Large intestine (tissue), 3 donors: ENCODE measurements around the gene FIZ1. TPM values are rescaled to one million over a fixed set of nuclear protein-coding genes. Genes with fewer than 3 reads are reported as not detected.
"Not testable (repeated sequence)": the region's sequence is repeated elsewhere in the genome, so short reads cannot be mapped to it uniquely, and the experiment has no call there.

ENCODE experiments used
- DNase-seq, 2 donors: peaks; one replicate each; pipeline versions ENCODE4 v3.0.0 to v3.0.0-alpha.2; 2013
- H3K27ac ChIP-seq: one replicate; pipeline ENCODE4 v1.5.1; 2013; ENCODE audit warnings: low read length
- H3K27me3 ChIP-seq: 2 replicates; pipeline ENCODE4 v1.6.1; 2013; ENCODE audit warnings: low read length; ENCODE audit not compliant: control insufficient read depth, insufficient read depth
- H3K36me3 ChIP-seq: 2 replicates; pipeline ENCODE4 v1.6.1; 2013; ENCODE audit warnings: low read length; ENCODE audit not compliant: control insufficient read depth, insufficient read depth
- H3K4me1 ChIP-seq: one replicate; pipeline ENCODE4 v1.6.1; 2013; ENCODE audit warnings: low read length; ENCODE audit not compliant: control insufficient read depth, insufficient read depth
- H3K4me3 ChIP-seq: one replicate; pipeline ENCODE4 v1.5.1; 2013; ENCODE audit warnings: low read length
- H3K9me3 ChIP-seq: one replicate; pipeline ENCODE4 v1.6.1; 2013; ENCODE audit warnings: mild to moderate bottlenecking, low read depth, low read length, moderate library complexity; ENCODE audit not compliant: control insufficient read depth
- WGBS: methylation state at CpG from one replicate; pipeline ENCODE4 v1.1.5; 2013; ENCODE audit warnings: low lambda C conversion rate; ENCODE audit not compliant: insufficient coverage; 5-methylcytosine and 5-hydroxymethylcytosine counted together
- polyA plus RNA-seq: library from polyadenylated mRNA; unstranded; fragments of 120-200 nt; gene quantifications from one replicate; pipeline ENCODE4 v1.2.1, GENCODE V29; 2013

Gene FIZ1
- polyA plus RNA-seq, 1 donor = 13.9 TPM

GRCh38 chr19:55593096-55593772 is 6.1 kb downstream of the FIZ1 start:
- H3K36me3 ChIP-seq = peaks cover 34% of the 10 kb centered on the region
- DNase-seq = no peak
- no CpG with 5 or more reads among the region's 68 CpGs for WGBS

GRCh38 chr19:55592391-55593090 is 6.8 kb downstream of the FIZ1 start:
- Histone ChIP-seq H3K27ac (no peak overlapping the region), H3K36me3 (peaks cover 33% of the 10 kb centered on the region), H3K4me1 (no peaks in the 10 kb centered on the region), H3K9me3 (no peaks in the 10 kb centered on the region), H3K27me3 (no peaks in the 10 kb centered on the region), H3K4me3 (no peak overlapping the region)
- whole genome bisulfite sequencing = no CpG with 5 or more reads among the region's 73 CpGs
- DNase-seq = no peak

More at GRCh38 chr19:55593096-55593772, 6.1 kb downstream of the FIZ1 start:
- H3K27ac ChIP-seq = no peak overlapping the region
- no peaks in the 10 kb centered on the region for H3K4me1 ChIP-seq
- no peaks in the 10 kb centered on the region for H3K27me3 ChIP-seq
- H3K9me3 ChIP-seq = no peaks in the 10 kb centered on the region
- H3K4me3 ChIP-seq = no peak overlapping the region

DNA sequence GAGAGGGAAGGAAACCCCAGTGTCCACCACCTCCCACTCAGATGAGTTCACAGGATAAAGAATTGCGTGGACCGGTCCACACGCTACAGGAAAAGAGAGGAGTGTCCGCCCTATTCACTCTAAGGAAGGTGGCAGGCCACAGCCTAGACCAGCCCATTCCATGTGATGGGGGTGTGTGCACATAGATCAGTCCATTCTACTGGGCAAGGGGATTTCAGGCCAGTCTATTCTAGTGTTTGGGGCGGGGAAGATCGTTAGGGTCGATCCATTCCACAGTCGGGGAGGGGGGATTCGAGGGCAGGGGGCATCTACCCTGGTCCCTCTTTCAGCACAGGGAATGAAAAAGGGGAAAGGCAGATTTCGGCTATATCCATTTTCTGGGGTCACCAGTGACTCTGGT is 7.8 kb downstream of the FIZ1 start:
- WGBS = no CpG with 5 or more reads among the region's 10 CpGs
- peaks cover 28% of the 10 kb centered on the region for H3K36me3 ChIP-seq
- H3K4me3 ChIP-seq = no peak overlapping the region
- no peak overlapping the region for H3K27ac ChIP-seq
- H3K9me3 ChIP-seq = no peaks in the 10 kb centered on the region
- DNase-seq = no peak
- H3K4me1 ChIP-seq = peaks cover 7% of the 10 kb centered on the region
- no peaks in the 10 kb centered on the region for H3K27me3 ChIP-seq

GRCh38 chr19:55590617-55591016 is 8.7 kb downstream of the FIZ1 start:
- Histone ChIP-seq H3K4me1 (peaks cover 12% of the 10 kb centered on the region), H3K27me3 (no peaks in the 10 kb centered on the region), H3K9me3 (no peaks in the 10 kb centered on the region), H3K36me3 (peaks cover 19% of the 10 kb centered on the region), H3K27ac (no peak overlapping the region), H3K4me3 (no peak overlapping the region)
- no CpG with 5 or more reads among the region's 10 CpGs for WGBS
- no peak for DNase-seq

DNA sequence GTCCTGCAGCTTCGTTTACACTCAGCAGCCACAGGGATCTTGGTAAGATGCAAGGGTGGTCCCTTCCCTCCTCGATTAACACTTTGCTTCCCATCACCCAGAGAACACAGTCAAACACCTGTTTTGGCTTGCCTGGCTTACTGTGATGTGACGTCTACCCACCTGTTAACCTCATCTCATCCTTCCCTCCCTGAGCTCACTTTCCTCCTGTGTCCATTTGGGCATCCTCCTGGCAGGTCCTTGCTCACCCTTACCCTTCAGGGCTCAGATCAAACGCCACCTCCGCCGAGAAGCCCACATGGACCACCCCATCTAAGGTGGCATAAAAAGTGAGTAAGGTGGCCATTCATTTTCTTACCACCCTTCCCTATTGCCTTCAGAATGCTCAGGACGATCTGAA is 9.2 kb downstream of the FIZ1 start:
- Histone ChIP-seq H3K9me3 (no peaks in the 10 kb centered on the region), H3K27ac (no peak overlapping the region), H3K36me3 (peaks cover 14% of the 10 kb centered on the region), H3K4me1 (peaks cover 15% of the 10 kb centered on the region), H3K4me3 (no peak overlapping the region), H3K27me3 (no peaks in the 10 kb centered on the region)
- DNase-seq = no peak
- WGBS = no CpG with 5 or more reads among the region's 7 CpGs

DNA sequence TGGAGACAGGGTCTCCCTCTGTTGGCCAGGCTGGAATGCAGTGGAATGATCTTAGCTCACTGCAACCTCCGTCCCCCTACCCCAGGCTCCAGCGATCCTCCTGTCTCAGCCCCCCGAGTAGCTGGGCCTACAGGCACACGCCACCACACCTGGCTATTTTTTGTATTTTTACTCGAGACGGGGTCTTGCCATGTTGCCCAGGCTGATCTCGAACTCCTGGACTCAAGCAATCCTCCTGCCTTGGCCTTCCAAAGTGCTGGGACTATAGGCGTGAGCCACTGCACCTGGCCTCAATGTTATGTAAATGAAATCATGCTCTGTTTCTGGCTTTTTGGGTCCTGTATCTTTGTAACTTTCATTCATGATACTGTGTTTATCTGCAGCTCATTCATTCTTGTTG is 10.6 kb downstream of the FIZ1 start:
- no peak overlapping the region for H3K4me3 ChIP-seq
- no CpG with 5 or more reads among the region's 8 CpGs for WGBS
- peaks cover 12% of the 10 kb centered on the region for H3K36me3 ChIP-seq
- peaks cover 15% of the 10 kb centered on the region for H3K4me1 ChIP-seq
- no peaks in the 10 kb centered on the region for H3K27me3 ChIP-seq
- no peak for DNase-seq
- H3K27ac ChIP-seq = no peak overlapping the region
- no peaks in the 10 kb centered on the region for H3K9me3 ChIP-seq

DNA sequence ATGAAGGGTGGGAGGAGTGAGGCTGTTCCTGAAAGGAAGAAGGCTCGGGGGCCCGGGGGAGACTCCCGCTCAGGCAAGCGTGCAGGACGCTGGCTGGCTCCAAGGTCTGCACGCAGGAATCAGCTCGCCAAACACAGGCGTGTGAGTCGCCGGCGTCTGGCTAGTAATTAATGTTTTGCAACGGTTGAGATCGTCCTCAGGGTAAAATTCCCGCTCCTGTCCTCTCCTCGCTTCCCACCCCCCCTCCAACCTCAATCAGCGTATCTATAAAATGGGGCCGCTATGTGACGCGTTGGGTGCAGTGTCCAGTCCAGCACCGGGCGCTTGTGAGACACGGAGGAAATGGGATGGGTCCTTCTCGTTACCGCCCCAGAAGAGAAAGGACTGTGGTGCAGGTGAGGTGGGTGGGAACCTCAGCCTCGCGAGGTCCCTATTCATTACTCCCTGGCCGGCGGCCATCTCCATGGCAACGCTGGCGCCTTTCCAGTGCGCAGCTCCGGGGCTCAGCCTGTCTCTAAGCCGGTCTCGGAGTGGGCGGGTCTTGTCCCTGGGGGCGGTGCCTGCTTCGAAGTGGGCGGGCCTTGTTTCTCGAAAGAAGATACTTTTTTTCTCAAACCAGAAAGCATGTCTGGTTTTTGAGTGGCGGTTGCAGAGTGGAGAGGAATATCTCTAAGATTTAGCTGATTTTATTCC is 12.2 kb downstream of the FIZ1 start:
- Histone ChIP-seq H3K27me3 (no peaks in the 10 kb centered on the region), H3K4me1 (peaks cover 15% of the 10 kb centered on the region), H3K27ac (peak overlapping the region; percentile 73), H3K9me3 (no peaks in the 10 kb centered on the region), H3K36me3 (peaks cover 5% of the 10 kb centered on the region), H3K4me3 (peak overlapping the region; percentile 49)
- WGBS = 0% methylated on average over 1 of the region's 40 CpGs
- peak; percentile 96 to 97 for DNase-seq

GRCh38 chr19:55585658-55586339 is 13.5 kb downstream of the FIZ1 start:
- Histone ChIP-seq H3K9me3 (no peaks in the 10 kb centered on the region), H3K36me3 (no peaks in the 10 kb centered on the region), H3K27me3 (no peaks in the 10 kb centered on the region), H3K4me1 (peaks cover 27% of the 10 kb centered on the region), H3K27ac (peak overlapping the region; percentile 76), H3K4me3 (peak overlapping the region; percentile 51)
- DNase-seq = peak; percentile 78 to 87
- 0% methylated on average over 5 of the region's 36 CpGs for WGBS

GRCh38 chr19:55584871-55585270 is 14.4 kb downstream of the FIZ1 start:
- Histone ChIP-seq H3K9me3 (no peaks in the 10 kb centered on the region), H3K4me3 (no peak overlapping the region), H3K36me3 (no peaks in the 10 kb centered on the region), H3K4me1 (peaks cover 27% of the 10 kb centered on the region), H3K27ac (no peak overlapping the region), H3K27me3 (no peaks in the 10 kb centered on the region)
- DNase-seq = no peak
- WGBS = no CpG with 5 or more reads among the region's 11 CpGs

DNA sequence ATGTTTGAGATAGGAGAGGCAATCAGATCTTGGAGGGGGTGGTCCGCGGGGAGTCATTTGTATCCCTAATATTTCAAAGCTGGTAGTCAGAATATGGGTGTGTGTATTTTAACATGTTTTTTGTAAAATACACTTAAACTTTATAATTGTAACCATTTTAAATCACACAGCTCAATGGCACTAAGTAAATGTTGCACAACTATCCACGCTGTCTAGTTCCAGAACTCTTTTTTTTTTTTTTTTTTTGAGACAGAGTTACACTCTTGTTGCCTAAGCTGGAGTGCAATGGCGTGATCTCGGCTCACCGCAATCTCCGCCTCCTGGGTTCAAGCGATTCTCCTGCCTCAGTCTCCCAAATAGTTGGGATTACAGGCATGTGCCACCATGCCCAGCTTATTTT is 15.4 kb downstream of the FIZ1 start:
- H3K4me1 ChIP-seq = peaks cover 30% of the 10 kb centered on the region
- H3K9me3 ChIP-seq, H3K36me3 ChIP-seq, H3K27ac ChIP-seq, H3K4me3 ChIP-seq, DNase-seq, H3K27me3 ChIP-seq: not testable (repeated sequence)
- no CpG with 5 or more reads among the region's 8 CpGs for WGBS
